Hepatic stellate cell (primary cell): ENCODE data around the gene CDH23.

ENCODE experiments used
- DNase-seq: peaks from one replicate; pipeline ENCODE4 v3.0.0; 2011; ENCODE audit warnings: low spot score

Gene CDH23

DNA sequence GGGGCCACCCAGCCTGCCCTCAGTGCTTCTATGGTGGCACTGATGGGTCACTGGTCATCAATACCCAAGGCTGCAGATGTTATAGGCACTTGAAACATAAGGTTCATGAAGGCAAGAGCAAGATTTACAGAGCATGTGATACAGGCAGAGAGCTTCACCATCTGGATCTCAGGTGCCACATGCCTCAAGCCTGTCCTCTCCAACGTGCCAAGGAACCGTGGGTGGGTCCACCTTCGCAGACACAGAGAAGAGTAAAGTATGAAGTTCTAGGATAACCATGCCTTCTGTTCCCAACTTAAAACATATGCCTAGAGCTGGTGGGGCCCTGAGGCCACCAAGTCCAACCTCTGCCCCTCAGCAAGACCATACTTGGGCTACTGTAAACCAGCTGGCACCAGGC, 26.7 kb upstream of the CDH23 start:
- no peak for DNase-seq

DNA sequence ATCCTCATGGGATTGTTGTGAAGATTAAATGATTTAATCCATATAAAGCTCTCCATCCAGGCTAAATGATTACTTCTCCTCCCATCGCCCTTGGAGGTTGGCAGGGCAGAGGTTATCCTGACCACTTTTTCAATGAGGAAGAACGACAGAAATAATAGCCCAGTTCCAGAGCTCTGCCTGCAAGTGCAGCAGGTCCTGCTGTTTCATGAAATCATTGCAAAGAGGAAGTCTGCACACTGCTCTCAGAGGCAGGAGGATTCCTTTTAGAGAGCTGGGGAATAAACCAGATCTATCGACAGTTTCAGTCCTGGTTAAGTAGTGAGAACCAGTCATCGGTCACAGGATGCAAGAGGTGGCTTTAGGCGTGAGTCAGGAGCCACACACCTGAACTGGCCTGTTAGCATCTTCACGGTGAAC, 25.0 kb upstream of the CDH23 start:
- DNase-seq, result no peak

DNA sequence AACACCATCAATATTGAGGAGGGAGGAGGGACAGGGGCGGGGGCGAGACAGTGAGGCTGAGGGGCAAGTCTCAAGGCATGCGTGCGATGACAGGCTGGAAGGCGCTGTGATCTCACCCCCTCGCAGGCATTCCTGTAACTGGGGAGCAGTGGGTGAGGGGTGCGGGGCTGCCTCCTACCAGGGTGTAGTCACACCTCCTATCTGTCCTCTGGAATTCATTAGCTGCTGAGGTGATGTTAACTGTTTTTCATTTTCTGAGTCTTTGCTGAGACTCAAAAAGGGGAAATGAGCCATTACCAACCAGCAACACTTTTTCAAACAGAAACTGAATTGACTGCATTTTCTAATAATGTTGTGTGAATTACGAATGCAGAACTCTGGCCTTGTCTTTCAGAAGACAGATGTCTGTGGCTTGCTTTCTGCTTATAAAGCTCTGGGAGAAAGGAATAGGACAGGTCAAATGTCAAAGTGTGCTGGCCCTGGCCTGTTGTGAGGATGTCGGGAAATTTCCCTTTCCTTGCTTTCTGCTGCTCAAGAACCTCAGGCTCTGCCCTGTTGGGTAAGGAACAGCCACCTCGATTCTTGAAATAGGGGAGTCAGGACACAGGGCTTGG, 23.7 kb upstream of the CDH23 start:
- DNase-seq, result no peak

DNA sequence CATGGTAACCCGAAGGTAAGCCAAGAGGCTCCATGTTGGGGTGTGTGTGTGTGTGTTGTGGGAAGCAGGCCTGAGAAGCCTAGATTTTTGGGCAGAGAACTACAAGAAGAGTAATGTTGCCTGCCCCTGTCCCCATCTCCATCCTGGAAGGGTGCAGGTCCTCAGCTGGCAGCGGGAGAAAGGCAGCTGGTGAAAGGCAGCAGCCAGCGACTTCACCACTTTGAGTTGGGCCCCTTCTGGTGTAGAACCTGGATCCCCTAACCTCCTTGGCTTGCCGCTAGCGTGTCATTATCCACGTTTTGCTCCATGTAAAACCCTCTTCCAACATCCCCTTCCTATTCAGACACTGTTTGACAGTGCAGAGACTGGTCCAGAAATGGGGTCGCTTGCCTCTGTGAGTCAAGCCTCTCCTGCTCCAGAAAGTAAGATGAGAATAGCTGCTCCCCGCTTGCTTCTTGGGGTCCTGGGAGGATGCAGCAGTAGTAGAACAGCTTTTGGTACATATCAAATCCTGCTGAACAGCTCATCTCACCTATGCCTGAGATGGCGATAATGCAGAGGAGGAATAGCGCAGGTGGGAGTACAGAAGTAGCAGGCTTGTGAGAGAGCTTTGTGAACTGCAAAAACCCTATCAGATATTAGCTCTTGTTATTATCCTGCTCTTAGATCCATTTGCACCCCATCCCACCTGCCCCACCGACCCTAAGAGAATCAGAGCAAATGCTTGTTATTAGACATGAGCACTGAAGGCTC, 22.1 kb upstream of the CDH23 start:
- no peak for DNase-seq

DNA sequence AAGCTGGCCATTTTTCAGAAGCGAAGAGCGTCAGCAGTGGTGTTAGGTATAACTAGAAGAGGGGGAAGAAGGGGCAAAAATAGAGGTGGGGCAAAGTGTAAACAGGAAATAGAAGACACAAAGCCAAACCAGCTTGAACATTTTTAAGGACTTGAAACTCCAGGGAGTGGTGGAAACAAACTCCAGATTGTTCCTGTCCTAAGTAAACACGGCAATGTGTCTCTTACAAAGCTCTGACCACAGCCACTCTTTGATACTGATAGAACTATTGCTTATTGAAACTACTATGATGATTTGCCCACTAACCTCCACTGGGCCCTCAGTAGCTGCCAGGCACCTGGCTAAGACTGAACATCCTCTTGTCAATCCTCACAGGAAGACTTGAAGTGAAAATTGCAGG, 20.8 kb upstream of the CDH23 start:
- DNase-seq, result no peak

DNA sequence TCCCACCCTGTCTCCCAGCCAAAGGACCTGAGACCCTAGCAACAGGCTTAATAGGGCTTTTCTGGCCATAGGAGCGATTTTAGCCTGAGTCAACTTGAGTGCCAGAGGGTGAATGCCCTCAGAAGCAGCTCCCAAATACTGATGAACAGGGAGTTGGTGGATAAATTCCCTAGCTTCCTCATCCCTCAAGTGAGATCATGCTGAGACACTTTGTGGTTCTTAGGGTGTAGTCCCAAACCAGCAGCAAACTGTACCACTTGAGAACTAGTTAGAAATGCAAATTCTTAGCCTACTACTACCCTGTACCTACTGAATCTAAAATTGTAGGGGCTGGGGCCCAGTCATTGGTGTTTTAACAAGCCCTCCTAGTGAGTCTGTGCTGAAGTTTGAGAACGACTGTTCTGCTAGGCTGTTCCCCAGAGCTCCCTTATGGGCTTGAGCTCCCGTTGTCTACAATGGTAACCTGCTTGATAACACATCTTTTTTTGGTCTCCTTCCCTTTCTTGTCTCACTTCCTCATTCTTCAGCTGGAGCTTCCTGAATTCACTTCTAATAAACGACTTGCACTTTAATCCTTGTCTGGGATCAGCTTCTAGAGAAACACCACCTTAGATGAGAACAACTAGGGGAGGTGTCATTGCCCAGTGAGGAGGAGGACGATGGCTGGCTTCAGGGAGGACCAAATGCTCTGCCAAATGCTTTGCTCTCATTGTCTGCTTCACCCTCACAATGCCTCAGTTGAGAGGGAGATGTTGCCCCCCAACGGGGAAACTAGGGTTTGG, 18.2 kb upstream of the CDH23 start:
- no peak for DNase-seq

DNA sequence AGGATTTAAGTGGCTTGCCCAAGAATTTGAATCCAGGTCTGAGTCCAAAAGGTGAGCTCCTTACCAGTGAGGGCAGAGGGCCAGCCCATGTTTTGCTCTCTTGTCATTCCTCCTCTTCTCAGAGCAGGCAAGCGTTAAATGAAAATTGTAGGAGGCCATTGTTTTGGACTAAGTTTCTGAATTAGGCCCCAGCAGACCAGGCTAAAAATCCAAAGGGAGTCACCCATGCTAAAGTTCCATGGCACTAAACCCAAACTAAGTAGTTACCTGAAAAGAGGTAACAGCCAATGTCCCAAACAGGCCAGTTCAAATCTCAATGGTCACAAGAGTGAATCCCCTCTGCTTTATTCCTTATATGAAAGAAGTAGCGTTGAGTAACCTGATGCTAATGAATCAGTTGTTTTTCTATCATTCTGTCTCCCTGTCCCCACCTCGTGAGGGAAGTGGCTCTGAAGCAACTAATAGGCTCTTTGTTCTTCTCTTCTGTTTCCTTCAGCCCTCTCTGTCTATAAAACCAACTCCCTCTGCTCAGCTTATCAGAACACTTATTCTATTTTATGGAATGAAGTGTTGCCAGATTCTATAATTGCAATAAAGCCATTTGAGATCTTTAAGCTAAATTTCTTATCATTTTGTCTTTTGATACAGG, 17.5 kb upstream of the CDH23 start:
- DNase-seq, result no peak

DNA sequence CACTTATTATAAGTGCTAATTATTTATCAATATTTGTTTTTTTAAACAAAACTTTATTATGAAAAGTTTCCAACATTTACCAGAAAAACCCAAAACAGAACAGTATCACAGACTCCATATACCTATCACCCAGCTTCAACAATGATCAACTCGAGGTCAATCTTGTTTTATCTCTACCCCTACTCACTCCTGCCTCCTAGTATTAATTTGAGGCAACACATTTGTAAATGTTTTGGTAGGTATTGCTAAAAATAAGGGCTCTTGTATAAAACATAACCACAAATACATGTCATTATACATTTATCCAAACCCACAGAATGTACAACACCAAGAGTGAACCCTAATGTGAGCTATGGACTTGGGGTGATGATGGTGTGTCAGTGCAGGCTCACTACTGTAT, 15.9 kb upstream of the CDH23 start:
- no peak for DNase-seq

DNA sequence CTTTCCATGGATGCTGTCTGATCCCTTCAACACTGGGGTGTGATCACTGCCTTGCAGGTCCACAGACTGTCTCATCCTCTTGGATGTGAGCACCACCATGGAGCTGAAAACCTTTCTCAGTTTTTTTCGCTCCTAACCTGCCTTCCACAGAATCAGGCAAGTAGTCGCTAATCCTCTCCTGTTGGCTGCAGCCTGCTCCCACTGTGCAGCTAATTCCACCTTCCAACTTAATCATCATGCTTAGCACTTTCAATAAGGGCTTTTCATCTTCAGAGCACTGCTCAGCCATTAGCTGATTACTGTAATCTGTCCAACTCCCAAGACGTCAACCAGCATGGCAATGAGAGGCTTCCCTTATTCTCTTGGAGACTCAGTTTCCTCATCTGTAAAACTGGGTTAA, 15.1 kb upstream of the CDH23 start:
- no peak for DNase-seq

DNA sequence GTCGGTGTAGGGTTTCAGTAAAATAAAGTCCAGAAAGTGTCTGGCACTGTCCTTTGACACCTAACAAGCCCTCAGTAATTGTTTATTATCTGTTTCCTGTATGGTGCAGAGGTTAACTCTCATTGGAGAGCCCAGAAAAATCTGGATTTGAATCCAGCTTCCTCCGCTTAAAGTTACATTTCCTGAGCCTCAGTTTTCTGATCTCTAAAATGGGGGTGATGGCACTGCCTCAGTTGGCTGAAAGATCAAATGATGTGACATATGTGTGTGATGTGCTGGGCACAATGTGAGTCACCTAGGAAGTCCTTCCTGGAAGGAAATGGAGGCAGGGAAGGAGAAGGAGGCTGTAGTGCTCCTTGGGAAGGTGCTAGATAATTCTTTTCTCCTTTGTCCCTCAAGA, 14.7 kb upstream of the CDH23 start:
- DNase-seq, result no peak

DNA sequence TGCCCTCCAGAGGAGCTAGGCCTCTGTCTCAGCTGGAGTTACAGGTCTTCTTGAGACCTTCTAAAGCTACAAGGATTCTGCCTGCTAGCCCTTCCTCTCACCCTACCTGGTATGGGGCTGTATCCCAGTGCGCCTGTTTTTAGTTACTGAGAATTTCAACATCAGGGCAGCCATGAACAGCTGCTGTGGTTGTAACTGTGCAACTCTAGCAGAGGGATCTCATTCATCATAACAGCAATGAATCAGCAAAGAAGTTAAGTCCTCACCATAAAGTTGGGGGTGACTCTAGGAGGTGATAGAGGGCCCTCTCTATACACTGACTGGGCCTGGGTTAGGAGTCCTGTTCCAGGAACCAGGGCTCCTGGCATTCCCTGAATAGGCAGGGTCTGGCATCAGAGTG, 14.0 kb upstream of the CDH23 start:
- DNase-seq, result no peak

DNA sequence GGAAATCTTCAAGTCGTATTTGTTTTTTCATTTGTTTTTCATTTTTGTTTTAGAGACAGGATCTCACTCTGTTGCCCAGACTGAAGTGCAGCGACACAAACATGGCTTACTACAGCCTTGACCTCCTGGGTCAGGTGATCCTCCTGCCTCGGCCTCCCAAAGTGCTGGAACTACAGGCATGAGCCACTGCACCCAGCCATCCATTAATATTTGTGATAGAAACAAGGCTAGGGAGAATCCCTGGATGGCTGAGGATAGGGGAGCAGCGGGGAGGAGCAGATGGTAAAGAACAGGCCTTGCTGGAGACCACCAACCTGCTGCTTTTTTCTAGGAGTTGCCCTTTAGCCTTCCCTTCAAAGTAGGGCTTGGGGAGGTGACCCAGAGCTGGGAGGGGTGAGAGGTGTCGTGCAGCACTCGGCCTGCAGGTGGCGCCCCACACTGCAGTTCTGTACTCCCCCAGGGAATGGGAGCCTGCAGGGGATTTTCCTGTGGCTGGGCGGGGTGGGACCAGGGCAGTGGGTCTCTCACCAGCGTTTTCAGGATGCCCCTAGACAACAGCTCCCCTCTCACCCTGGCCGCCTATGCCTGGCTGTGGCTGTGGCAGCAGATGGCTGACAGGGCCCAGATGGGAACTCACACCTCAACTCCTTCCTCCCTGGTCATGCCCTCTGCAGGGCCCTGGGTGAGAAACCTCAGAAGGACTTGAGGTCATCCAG, 12.6 kb upstream of the CDH23 start:
- DNase-seq, result peak; percentile 75

DNA sequence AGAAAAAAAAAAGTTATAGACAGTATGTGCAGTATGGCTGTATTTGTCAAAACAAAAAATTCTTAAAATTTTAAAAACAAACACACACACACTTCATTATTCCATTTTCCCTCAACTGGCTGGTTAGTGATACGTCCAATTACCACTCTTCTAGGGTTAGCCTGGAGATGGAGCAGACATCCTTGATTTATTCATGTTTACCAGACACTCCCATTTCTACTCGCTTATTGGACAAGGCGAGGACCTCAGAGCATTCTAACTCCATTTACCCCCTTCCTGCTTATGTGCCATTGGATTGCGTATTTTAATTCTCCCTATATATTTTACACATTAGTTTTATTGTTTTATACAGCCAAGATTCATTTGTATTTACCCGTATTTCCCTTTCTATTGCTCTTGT, 8.5 kb upstream of the CDH23 start:
- no peak for DNase-seq

DNA sequence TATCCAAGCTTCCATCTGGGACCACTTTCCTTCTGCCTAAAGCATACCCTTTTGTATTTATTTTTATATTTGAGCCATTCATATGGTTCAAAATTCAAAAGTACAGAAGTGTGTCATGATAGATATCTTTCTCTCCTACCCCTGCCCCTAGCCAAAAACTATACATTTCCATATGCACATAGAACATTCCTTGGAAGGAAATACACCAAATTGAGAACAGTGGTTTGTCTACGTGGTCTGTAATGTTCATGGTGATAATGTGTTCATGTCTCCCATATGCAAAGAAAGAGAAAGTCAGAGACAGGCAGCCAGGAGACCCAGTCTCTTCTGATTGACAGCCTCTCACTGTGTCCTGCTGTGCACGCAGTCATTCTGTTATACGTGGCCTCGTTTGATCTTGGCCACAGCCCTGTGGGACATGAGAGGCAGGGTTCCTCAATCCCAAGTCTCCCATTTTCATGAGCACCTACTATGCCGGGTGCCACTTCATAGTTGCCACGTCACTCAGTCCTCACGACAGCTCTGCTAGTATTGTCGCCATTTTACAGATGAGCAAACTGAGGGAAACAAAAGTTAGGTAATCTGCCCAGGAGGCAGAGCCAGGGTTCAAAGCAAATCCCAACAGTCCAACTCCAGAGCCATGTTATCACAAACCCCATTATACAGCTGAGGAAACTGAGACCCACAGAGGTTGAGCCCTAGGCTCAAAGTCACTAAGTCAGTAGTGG, 8.0 kb upstream of the CDH23 start:
- DNase-seq, result no peak

DNA sequence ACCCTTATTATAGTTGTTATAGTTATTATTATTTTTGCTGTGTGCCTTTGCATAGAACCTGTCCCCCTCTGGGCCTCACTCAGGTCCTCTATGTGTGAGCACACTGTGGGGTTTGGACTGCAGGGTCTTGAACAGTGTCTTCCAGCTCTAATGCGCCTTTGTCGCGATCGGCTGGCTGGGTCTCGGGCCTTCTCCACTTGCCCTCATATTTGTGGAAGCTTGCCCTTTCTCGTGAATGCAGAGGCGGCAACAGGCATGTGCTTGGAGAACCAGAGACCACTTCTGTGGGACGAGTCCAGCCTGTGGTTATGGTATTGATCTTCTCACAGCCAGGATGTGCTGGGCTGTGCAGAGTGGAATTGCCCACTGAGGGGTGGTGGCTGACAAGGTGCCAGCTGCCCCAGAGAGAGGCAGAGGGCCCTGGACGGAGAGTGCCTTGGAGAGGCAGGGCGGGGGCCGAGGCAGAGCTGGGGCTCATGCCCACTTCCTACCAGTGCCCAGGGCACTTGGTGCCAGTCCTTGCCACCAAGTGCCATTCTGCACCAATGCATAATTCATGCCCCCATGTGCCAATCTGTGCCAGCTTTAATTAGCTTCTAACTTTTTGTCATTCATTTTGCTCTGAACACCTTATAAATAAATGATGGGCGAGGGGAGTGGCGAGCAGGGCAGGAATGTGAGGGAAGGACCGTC, 6.8 kb upstream of the CDH23 start:
- no peak for DNase-seq

DNA sequence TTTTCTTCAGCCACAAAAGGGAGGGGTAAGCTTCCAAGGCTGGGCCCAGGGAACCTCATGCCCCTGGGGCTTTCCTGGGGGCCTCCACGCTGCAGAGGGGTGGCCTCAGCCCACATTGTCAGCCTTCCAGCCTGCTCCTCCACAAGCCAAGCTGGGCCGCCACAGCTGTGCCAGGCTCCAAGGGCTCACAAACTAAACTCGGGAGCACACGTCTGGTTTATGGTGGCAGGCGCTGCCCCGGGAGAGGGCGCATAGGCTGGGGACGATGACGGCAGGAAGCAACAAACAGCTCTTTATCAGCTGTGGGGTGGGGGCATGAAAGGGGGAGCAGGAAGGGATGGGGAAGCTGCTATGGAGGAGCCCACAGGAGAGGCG, 6.3 kb upstream of the CDH23 start:
- no peak for DNase-seq

DNA sequence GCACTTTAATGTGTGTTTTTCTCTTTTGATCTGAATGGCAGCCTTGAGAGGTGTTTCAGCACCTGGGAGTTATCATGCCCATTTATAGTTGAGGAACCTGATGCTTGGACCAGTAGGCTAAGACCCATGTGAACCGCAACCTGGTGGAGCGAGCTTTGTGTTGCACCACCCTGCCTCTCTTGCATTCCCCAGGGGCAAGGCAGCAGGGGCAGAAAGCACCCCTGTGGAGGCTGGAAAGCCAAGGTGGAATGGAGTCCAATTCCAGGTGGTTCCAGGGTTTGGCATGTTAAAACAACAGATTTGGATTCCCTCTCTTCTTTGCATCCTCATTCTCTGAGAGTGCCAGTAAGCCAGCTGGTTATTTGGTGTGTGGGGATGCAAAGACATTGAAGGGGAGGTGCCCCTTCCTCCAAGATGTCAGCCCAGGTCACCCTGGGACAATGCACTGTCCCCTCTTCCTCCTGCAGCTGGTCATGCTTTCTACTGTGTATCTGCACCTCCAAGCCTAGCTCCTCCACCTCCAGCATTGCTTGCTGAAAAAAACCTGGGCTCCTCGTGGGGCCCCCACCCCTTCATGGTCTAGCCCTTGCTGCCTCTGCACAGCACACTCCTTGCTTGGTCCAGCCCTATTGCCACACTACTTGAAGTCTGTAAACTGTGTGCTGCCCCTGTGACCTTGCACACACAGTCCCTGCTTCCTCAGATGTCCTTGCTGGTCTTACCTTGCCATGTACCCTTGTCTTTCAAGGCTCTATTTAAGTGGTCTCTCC, 5.6 kb upstream of the CDH23 start:
- no peak for DNase-seq

DNA sequence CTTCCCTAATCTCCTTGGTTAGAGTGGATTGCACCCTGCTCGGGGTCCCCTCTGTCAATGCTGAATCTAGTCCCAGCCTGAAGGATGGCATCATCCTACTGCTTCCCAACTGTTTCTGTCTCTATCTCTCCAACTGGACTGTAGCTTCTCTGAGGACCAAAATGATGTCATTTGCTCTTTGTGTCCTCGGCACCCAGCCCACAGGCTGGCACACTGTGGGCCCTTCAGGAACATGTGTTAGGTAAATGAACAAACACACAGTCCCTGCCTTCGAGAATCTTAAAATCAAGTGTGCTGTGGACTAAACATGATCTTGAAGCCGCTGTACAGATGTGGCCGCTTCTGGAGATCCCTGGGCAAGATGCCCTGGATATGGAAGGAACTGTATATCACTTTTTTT, 5.0 kb upstream of the CDH23 start:
- DNase-seq, result no peak

DNA sequence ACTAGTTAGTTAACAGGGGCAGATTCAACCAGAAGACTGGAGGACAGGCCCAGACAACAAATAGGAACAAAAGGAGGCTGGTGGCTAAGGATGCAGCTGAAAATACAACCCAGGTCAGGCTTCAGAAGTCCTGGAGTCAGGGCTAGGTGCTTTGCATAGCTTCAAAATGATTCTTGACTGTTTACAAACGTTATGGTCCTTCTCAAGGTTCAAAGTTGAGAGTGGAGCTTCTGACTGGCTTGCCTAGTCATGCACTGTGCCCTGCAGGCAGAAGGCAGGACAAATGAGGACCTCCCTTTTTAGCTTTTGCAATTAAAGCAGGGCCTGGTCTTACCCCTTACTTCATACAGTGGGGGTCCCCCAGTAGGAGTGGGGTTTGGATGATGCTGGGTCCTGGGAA, 4.4 kb upstream of the CDH23 start:
- DNase-seq, result no peak
